GM18505 (cell line): ENCODE results near the gene CYS1.
"Not testable (repeated sequence)": the region's sequence is repeated elsewhere in the genome, so short reads cannot be mapped to it uniquely, and the experiment has no call there.

Source experiments
- ATAC-seq: cut with Tn5 transposase; IDR thresholded peaks from one replicate; pipeline ENCODE4 v1.9.1; 2021; ENCODE audit not compliant: unreplicated experiment
- POLR2A ChIP-seq: IDR thresholded peaks from 4 replicates; pipeline ENCODE4 v1.6.1; 2011; ENCODE audit warnings: borderline replicate concordance; ENCODE audit not compliant: insufficient read depth, insufficient read length; ENCODE audit errors: extremely low read depth

CYS1 gene

DNA sequence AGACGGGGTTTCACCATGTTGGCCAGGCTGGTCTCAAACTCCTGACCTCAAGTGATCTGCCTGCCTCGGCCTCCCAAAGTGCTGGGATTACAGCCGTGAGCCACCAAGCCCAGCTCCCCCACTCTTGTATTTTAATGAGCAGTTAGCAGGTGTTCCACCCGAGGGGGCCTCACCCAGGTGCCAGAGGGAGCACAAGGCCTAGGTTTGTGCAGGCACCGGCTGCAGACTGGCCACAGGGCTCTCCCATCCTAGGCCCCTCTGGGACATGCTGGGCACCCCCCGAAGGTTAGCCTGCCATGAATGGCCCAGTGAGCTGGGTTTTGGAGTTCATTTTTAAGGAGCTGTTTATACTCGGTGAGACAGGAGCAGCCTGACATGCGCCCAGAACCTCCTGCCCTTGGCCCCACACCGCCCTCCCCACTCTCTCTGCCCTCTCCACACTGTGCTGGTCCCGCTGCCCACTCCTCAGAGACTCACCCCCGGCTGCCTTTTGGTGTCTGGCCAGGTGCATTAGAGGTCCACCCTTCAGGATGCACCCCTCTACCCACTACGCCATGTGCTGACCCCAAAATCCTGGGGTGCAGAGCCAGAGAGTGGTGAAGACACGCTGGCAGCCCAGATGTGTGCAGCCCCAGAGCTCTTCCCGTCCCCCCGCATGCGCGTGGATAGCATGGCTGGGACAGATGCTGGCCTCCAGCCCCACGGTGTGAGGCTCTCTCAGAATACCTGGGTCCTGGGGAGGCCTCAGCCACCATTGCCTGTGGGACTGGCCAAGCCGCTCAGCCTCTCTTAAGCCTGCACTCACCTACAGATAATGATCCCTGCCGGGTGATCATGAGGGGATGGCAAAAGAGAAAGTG, 48.1 kb downstream of the CYS1 start:
- TF ChIP-seq POLR2A, result no peak
- ATAC-seq, result no peak

GRCh38 chr2:10030798-10031197, 49.4 kb downstream of the CYS1 start:
- not testable (repeated sequence) for ATAC-seq

DNA sequence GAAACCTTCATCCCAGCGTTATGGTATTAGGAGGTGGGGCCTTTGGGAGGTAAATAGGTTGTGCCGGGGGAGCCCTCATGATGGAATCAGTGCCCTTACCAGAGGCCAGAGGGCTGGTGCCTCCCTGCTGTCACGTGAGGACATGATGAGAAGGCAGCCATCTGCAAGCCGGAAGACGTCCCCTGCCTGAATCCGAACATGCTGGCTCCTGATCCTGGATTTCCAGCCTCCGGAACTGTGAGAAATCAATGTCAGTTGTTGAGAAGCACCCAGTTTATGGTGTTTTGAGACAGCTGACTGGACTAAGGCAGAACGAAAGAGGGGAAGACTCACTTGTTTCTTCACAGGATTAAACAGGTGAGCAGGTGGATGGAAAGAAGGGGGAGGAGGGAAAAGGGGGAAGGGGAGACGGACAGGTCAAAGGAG, 49.9 kb downstream of the CYS1 start:
- no peak for ATAC-seq
- TF ChIP-seq POLR2A, result no peak

- TF ChIP-seq POLR2A, result no peak
- no peak for ATAC-seq
These were observed 50.4 kb downstream of the CYS1 start for GRCh38 chr2:10029875-10030223.

- no peak for TF ChIP-seq POLR2A
- no peak for ATAC-seq
These were observed 51.0 kb downstream of the CYS1 start for GRCh38 chr2:10028988-10029874.

DNA sequence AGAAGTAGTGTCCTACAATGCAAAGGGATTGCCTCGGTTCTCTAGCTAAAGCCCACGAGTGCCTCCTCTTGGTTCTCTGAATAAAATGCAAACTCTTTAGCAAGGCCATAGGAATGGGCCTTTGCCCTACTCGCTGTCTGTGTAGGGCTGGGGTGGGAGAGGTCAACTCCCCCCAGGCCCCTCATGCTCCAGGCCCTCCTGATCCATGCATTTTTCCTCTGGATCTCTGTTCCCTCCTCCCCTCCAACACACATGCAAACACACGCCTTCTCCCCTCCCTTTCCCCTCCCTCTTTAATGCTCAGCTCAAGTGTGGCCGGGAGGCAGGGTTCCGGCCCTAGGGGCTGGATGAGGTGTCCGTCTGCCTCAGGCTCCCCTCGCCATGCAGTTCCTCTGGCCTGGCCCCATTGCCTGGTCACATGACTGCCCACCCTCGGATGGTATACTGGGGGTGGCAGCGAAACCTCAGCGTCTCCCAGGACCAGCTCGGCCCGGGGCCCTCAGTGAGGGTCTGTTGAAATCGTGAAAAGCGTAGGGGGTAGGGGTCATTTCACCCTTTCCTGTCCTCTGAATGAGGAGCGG, 51.7 kb downstream of the CYS1 start:
- ATAC-seq, result no peak
- TF ChIP-seq POLR2A, result no peak

- no peak for ATAC-seq
These were observed 52.4 kb downstream of the CYS1 start for GRCh38 chr2:10027660-10028330.

DNA sequence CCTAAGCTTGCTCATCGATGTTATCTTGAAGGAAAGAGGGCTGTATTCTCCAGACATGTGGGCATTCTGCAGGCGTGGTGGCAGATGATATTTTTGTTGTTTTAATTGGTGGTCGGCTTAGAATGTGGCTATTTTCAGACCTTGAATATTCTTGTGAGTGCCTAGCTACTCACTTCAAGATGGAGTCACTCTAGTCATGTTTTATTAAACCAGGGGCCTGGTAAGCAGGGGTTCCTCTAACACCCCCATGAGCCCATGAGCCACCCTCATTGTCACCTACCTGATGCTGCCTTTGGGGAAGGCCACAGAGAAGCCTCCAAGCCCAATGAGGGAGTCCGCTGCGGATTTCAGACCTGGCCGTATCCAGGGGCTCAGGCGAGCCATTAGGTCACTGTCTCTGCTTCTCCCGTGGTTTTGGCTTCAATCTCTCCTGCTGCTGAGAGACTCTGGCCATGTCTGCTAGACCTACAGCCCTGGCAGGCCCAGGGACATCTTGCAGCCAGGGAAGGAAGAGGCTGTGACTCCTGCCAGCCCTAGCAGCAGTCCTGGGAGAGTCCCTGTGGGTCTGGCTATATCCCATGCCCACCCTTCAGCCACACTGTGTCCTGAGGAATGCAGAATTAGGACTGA, 53.2 kb downstream of the CYS1 start:
- no peak for TF ChIP-seq POLR2A
- no peak for ATAC-seq

More at GRCh38 chr2:10027660-10028330, 52.4 kb downstream of the CYS1 start:
- TF ChIP-seq POLR2A, result no peak

DNA sequence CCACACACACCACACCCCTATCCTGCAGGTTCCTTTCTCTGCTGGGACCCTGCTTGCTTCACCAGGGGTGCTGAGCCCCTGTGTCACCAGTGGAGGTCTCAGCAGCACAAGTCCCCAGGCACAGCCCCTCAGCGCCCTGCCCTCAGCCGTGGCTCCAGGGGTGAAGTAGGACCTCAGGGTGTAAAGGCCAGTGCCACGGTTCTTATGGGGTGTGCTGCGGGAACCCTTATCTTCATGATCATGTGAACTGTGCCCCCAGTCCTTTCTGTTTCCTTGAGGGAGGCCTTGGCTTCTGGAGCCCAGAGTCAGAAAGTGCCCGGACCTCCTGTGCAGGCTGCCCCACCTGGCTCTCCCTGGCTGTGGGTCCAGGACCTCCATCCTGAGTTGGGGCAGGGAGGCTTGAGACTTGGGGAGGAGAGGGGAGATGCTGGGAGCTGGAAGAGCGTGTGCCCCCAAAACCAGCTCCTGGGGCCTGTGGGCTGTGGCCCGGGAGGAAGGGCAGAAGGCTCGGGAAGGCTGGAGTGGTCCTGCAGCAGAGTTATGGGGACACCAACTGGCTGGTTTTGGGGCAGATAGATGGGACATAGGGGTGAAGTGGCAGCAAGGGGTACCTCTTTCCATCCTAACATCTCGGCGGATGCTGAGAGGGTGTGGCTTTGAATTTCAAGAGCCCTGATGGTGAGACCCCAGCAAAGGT, 57.1 kb downstream of the CYS1 start:
- no peak for ATAC-seq
- TF ChIP-seq POLR2A, result no peak

DNA sequence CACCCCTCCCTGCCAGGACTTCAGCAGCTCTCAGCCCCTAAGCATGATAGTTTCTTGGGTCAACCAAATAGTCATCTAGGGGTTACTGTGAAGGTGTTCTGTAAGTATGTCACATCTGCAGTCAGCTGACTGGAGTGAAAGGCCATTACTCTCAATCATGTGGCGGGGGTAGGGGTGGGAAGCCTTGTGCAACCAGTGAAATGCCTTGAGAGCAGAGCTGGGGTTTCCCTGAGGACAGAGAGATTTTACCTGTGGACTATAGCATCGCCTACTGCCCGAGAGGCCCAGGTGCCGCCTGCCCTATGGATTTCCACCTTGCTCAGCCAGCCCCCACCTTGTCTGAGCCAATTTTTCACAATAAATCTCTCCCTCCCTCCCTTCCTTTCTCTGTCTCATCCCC, 57.8 kb downstream of the CYS1 start:
- ATAC-seq, result no peak
- no peak for TF ChIP-seq POLR2A

- TF ChIP-seq POLR2A, result no peak
- ATAC-seq, result no peak
These were observed 58.2 kb downstream of the CYS1 start for GRCh38 chr2:10022041-10022421.
